Body of pancreas (tissue), 4 donors: ENCODE data around the gene NDUFAF5. TPM values are rescaled to one million over a fixed set of nuclear protein-coding genes. Genes with fewer than 3 reads are reported as not detected.

Source experiments
- ATAC-seq: fragments of 150-250 bp; one replicate; pipeline ENCODE4 v1.9.1; 2016
- DNase-seq, 4 donors: peaks; one replicate each; pipeline ENCODE4 v3.0.0-alpha.2; 2019
- H3K27ac ChIP-seq, 4 donors: fragments of 200-600 bp; sonication (generic); 1 replicate in 3 of 4; 2 replicates in 1 of 4; pipeline versions ENCODE4 v1.5.1 to v1.6.1; 2016 to 2019; ENCODE audit warnings: mild to moderate bottlenecking in 1 of 4, mixed read lengths in 1 of 4, moderate library complexity in 1 of 4
- H3K27me3 ChIP-seq, 2 donors: fragments of 200-600 bp; sonication (generic); one replicate each; pipeline ENCODE4 v1.6.0; 2016; ENCODE audit warnings: mild to moderate bottlenecking in 1 of 2
- H3K36me3 ChIP-seq, 2 donors: fragments of 200-600 bp; sonication (generic); replicated peaks in 1 of 2; 2 replicates each; pipeline ENCODE4 v1.5.1; 2016; ENCODE audit warnings: low read depth in 2 of 2; ENCODE audit not compliant: insufficient read depth in 1 of 2
- H3K4me1 ChIP-seq: fragments of 200-600 bp; sonication (generic); one replicate; pipeline ENCODE4 v1.6.0; 2016
- H3K4me3 ChIP-seq, 2 donors: fragments of 200-600 bp; sonication (generic); 1 replicate in 1 of 2; 2 replicates in 1 of 2; pipeline ENCODE4 v1.5.1; 2016 to 2019
- H3K9me3 ChIP-seq, 3 donors: fragments of 200-600 bp; sonication (generic); 1 replicate in 2 of 3; 2 replicates in 1 of 3; pipeline ENCODE4 v1.5.1; 2016
- POLR2A ChIP-seq, 3 donors: fragments of 450-650 bp; IDR thresholded peaks; one replicate each; pipeline ENCODE4 v1.6.1; 2016; ENCODE audit warnings: antibody characterized with exemption in 3 of 3, mild to moderate bottlenecking in 2 of 3
- WGBS, 2 donors: methylation state at CpG; one replicate each; pipeline ENCODE4 v1.1.5; 2017; 5-methylcytosine and 5-hydroxymethylcytosine counted together
- intact Hi-C: fragments of 100-400 bp; cut with DNase I; formaldehyde crosslinking; loops from one replicate; pipeline ENCODE4 v1.15.1; 2023
- total RNA-seq, 2 donors: library from RNA; depleted of rRNA; stranded (reverse); fragments of >200 nt; gene quantifications; one replicate each; pipeline ENCODE4 v1.1.0, GENCODE V29; 2016
- TF ChIP-seq, protein P1 (sequence below), 7 experiments: fragments of 450-650 bp in 4 of 7; fragments of 200-600 bp in 3 of 7; sonication (generic) in 3 of 7; IDR thresholded peaks; one replicate each; pipeline ENCODE4 v1.5.1; 2016 to 2019; ENCODE audit warnings: antibody characterized with exemption in 7 of 7

Gene NDUFAF5
- total RNA-seq, 2 donors from 2014 or later, result 4.4 to 6.3 TPM

DNA sequence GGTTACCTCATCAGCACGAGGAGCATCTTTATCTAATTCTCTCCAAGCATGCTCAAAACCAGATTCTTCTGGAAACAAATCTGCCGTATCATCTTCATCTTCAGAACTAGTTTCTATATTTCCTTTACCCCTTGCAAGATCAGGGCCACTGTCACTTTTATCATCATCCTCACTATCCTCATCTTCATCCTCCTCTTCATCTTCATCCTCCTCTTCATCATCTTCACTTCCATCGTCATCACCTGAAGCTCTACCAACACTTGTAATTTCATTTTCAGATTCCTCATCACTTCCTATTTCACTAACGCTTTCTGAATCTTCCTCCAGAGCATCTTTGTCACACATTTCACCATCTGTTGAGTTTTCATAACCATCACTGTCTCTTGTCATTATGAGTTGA is 9.0 kb upstream of the NDUFAF5 start:
- H3K27me3 ChIP-seq, result no peaks in the 10 kb centered on the region
- intact Hi-C loops, result no loop called here
- DNase-seq, result no peak
- no peak overlapping the region for H3K27ac ChIP-seq
- peaks cover 0 to 18% of the 10 kb centered on the region in 2 donors for H3K36me3 ChIP-seq
- WGBS, 2 donors, result 73 to 74% methylated on average over 4 of the region's 4 CpGs
- no peak for ATAC-seq
- TF ChIP-seq, protein P1, sequence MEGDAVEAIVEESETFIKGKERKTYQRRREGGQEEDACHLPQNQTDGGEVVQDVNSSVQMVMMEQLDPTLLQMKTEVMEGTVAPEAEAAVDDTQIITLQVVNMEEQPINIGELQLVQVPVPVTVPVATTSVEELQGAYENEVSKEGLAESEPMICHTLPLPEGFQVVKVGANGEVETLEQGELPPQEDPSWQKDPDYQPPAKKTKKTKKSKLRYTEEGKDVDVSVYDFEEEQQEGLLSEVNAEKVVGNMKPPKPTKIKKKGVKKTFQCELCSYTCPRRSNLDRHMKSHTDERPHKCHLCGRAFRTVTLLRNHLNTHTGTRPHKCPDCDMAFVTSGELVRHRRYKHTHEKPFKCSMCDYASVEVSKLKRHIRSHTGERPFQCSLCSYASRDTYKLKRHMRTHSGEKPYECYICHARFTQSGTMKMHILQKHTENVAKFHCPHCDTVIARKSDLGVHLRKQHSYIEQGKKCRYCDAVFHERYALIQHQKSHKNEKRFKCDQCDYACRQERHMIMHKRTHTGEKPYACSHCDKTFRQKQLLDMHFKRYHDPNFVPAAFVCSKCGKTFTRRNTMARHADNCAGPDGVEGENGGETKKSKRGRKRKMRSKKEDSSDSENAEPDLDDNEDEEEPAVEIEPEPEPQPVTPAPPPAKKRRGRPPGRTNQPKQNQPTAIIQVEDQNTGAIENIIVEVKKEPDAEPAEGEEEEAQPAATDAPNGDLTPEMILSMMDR (IDR thresholded peaks at IDR 0.05), result no peak
- TF ChIP-seq POLR2A (IDR thresholded peaks at IDR 0.05), result no peak
- no peak overlapping the region for H3K4me3 ChIP-seq
- no peaks in the 10 kb centered on the region for H3K9me3 ChIP-seq
- no peaks in the 10 kb centered on the region for H3K4me1 ChIP-seq

DNA sequence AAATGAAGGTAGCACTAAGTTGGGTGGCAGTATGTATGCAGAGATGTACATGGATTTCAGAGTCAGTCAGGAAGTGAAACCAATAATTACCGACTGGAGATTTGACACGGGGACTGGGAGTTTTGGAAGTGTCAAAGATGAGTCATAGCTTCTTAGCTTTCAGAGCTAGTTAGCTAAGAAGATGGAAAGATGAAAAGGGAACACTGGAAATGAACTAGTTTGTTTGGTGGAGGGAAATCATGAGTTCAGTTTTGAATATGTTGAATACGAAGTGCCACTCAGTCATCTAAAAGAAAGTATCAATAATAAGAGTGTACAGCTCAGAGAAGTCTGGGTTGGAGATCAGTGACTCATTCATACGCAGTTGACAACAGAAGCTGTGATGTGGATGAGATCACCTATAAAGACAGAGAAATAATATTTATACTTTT is 7.6 kb upstream of the NDUFAF5 start:
- H3K9me3 ChIP-seq, result no peaks in the 10 kb centered on the region
- intact Hi-C loops, result no loop called here
- TF ChIP-seq POLR2A (IDR thresholded peaks at IDR 0.05), result no peak
- TF ChIP-seq, protein P1 (IDR thresholded peaks at IDR 0.05), result no peak
- no peaks in the 10 kb centered on the region for H3K4me1 ChIP-seq
- no peak overlapping the region for H3K4me3 ChIP-seq
- no peak overlapping the region for H3K27ac ChIP-seq
- WGBS, 2 donors, result 59 to 63% methylated on average over 4 of the region's 4 CpGs
- H3K27me3 ChIP-seq, result no peaks in the 10 kb centered on the region
- no peak for ATAC-seq
- H3K36me3 ChIP-seq, result peaks cover 0 to 15% of the 10 kb centered on the region in 2 donors
- no peak for DNase-seq

DNA sequence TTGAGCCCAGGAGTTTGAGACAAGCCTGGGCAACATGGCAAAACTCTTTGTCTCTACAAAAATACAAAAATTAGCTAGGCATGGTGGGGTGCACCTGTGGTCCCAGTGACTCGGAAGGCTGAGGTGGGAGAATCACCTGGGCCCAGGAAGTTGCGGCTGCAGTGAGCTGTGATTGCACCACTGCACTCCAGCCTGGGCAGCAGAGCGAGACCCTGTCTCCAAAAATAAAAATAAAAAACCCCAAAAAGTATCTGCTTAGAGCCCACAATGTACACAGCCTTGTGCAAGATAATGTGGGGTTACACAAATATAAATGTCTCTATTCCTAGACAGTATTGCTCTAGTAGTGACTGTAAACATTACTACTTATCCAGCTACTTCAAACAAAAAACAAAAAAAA is 6.0 kb upstream of the NDUFAF5 start:
- H3K9me3 ChIP-seq, result no peaks in the 10 kb centered on the region
- ATAC-seq, result no peak
- TF ChIP-seq, protein P1 (IDR thresholded peaks at IDR 0.05), result no peak
- TF ChIP-seq POLR2A (IDR thresholded peaks at IDR 0.05), result no peak
- H3K27me3 ChIP-seq, result no peaks in the 10 kb centered on the region
- WGBS, 2 donors, result 92 to 98% methylated on average over 3 of the region's 3 CpGs
- H3K27ac ChIP-seq, result no peak overlapping the region
- intact Hi-C loops, result no loop called here
- DNase-seq, result no peak
- no peak overlapping the region for H3K4me3 ChIP-seq
- peaks cover 0 to 15% of the 10 kb centered on the region in 2 donors for H3K36me3 ChIP-seq
- H3K4me1 ChIP-seq, result peaks cover 6% of the 10 kb centered on the region

DNA sequence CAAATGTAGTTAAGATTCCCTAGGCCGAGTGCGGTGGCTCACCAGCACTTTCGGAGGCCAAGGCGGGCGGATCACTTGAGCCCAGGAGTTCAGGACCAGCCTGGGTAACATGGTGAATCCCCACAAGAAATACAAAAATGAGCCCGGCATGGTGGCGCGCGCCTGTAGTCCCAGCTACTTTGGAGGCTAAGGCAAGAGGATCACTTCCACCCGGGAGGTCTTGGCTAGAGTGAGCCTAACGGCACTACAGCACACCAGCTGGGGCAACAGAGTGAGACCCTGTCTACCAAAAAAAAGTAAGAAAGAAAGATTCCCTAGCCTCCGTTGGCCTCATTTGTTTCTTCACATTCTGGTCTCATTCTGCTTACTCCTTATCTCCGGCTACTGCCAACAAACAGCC is 1.3 kb upstream of the NDUFAF5 start:
- H3K9me3 ChIP-seq, result no peaks in the 10 kb centered on the region
- H3K4me3 ChIP-seq, result no peak overlapping the region
- H3K27me3 ChIP-seq, result no peaks in the 10 kb centered on the region
- intact Hi-C loops, result no loop called here
- H3K36me3 ChIP-seq, result peaks cover 0 to 5% of the 10 kb centered on the region in 2 donors
- 86 to 89% methylated on average over 13 of the region's 13 CpGs for WGBS, 2 donors
- H3K27ac ChIP-seq, result no peak overlapping the region
- no peak for TF ChIP-seq POLR2A (IDR thresholded peaks at IDR 0.05)
- TF ChIP-seq, protein P1 (IDR thresholded peaks at IDR 0.05), result no peak
- no peak for DNase-seq
- peaks cover 34% of the 10 kb centered on the region for H3K4me1 ChIP-seq
- ATAC-seq, result no peak

DNA sequence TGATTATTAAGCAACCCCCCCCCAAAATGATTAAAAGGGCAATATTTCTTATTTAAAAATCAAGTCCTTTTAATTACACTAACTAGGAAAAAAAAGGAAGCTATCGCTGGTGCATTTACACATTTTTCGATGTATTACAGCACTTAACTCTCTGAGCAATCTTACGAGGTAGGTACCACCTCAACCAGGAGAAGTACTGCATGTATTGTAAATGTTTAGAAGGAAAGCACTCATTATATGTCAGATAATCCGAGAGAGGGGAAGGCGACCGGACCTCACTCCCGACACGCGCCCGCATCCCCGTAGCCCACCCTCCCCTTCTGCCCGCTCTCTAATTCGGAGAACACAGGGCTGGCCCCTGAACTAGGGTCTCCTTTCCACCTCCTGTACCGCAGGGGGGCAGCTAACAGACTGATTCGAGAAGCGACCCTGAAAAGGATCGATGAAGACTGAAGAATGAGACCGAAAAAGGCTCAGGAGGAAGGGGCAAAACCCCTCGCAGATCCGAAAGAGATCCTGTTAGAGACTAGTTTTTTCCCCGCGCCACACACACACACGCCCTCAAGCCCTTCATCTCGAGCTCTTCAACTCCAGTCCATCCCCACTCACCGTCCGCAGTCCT is 446 bp upstream of the NDUFAF5 start:
- 0 to 1% methylated on average over 26 of the region's 26 CpGs for WGBS, 2 donors
- TF ChIP-seq, protein P1 (IDR thresholded peaks at IDR 0.05), result no peak
- TF ChIP-seq POLR2A (IDR thresholded peaks at IDR 0.05), result no peak
- no peaks in the 10 kb centered on the region for H3K9me3 ChIP-seq
- peaks cover 34% of the 10 kb centered on the region for H3K4me1 ChIP-seq
- ATAC-seq (peak; percentile 2), DNase-seq (peak in 1 of 4 donors; percentile 23)
- H3K4me3 ChIP-seq, result peak overlapping the region; percentile 71 to 88
- H3K36me3 ChIP-seq, result peaks cover 0 to 4% of the 10 kb centered on the region in 2 donors
- no peaks in the 10 kb centered on the region for H3K27me3 ChIP-seq
- H3K27ac ChIP-seq, result peak overlapping the region in 3 of 4 donors; percentile 86 to 97 (median 93)
- intact Hi-C loops, result no loop called here
